ENCODE results near the gene ADAMTSL2. TPM values are rescaled to one million over a fixed set of nuclear protein-coding genes. Genes with fewer than 3 reads are reported as not detected.

Gene ADAMTSL2
- total and polyA plus RNA-seq, 2 of the 13 experiments (the other 11 are each of a cell fraction or from before 2014, with no cell fraction given), result 1.9 to 3.8 TPM

GRCh38 chr9:133599470-133600173 lies 65.1 kb downstream of the ADAMTSL2 start (continued):
- TF ChIP-seq ZNF484 (CRISPR knock-in tag; IDR thresholded peaks at IDR 0.05; ENCODE audit: borderline replicate concordance, low read depth) (no peak), HMG20B (CRISPR knock-in tag; conservative IDR thresholded peaks at IDR 0.05) (no peak), ZNF703 (CRISPR knock-in tag; IDR thresholded peaks at IDR 0.05; ENCODE audit: borderline replicate concordance) (no peak), MNT (IDR thresholded peaks at IDR 0.05) (peak; percentile 96), ZBTB34 (CRISPR knock-in tag; IDR thresholded peaks at IDR 0.05) (no peak), ZNF746 (CRISPR knock-in tag; IDR thresholded peaks at IDR 0.05) (no peak), SETDB1 (CRISPR knock-in tag; IDR thresholded peaks at IDR 0.05; ENCODE audit: borderline replicate concordance) (no peak), ZNF546 (CRISPR knock-in tag; conservative IDR thresholded peaks at IDR 0.05) (no peak), PITX1 (CRISPR knock-in tag; IDR thresholded peaks at IDR 0.05) (no peak), TRIM24 (CRISPR knock-in tag; IDR thresholded peaks at IDR 0.05) (no peak), ZNF44 (CRISPR knock-in tag; IDR thresholded peaks at IDR 0.05) (no peak), FOXA1 (IDR thresholded peaks at IDR 0.05) (peak; percentile 27; the same call in 1 of the 2 replicates), FOXA1 (CRISPR knock-in tag; IDR thresholded peaks at IDR 0.05) (no peak), SOX6 (IDR thresholded peaks at IDR 0.05) (0 out of 2 replicates have a peak, but pooled peaks have one; percentile 27), SOX6 (CRISPR knock-in tag; IDR thresholded peaks at IDR 0.05) (no peak), HNRNPLL (IDR thresholded peaks at IDR 0.05; ENCODE audit: low read depth, low read length, poor library complexity, severe bottlenecking) (no peak)
